GM19372 (cell line): Measurements from ENCODE around the gene OPTC.

Experiments
- ATAC-seq: cut with Tn5 transposase; IDR thresholded peaks from one replicate; pipeline ENCODE4 v1.9.1; 2021; ENCODE audit warnings: mild to moderate bottlenecking, low read depth, moderate library complexity; ENCODE audit not compliant: unreplicated experiment

The OPTC gene

GRCh38 chr1:203531063-203531462 lies 37.1 kb downstream of the OPTC start:
- ATAC-seq: no peak

- no peak for ATAC-seq
Observed at GRCh38 chr1:203534012-203534411, 40.1 kb downstream of the OPTC start.

- no peak for ATAC-seq
Observed at GRCh38 chr1:203534526-203534925, 40.6 kb downstream of the OPTC start.

GRCh38 chr1:203536575-203536974 lies 42.6 kb downstream of the OPTC start:
- ATAC-seq: no peak

- ATAC-seq: no peak
Observed at GRCh38 chr1:203536980-203537455, 43.1 kb downstream of the OPTC start.

- no peak for ATAC-seq
Observed at GRCh38 chr1:203537806-203538464, 44.0 kb downstream of the OPTC start.

GRCh38 chr1:203538726-203539125 lies 44.8 kb downstream of the OPTC start:
- no peak for ATAC-seq

GRCh38 chr1:203539831-203540546 lies 46.0 kb downstream of the OPTC start:
- no peak for ATAC-seq

GRCh38 chr1:203544485-203544884 lies 50.5 kb downstream of the OPTC start:
- no peak for ATAC-seq

- no peak for ATAC-seq
Observed at GRCh38 chr1:203544978-203545816, 51.2 kb downstream of the OPTC start.

- ATAC-seq: no peak
Observed at GRCh38 chr1:203546274-203546673, 52.3 kb downstream of the OPTC start.

- ATAC-seq: no peak
Observed at GRCh38 chr1:203547147-203547546, 53.2 kb downstream of the OPTC start.

GRCh38 chr1:203547771-203548421 lies 53.9 kb downstream of the OPTC start:
- no peak for ATAC-seq

GRCh38 chr1:203548892-203549291 lies 54.9 kb downstream of the OPTC start:
- ATAC-seq: no peak

- ATAC-seq: no peak
Observed at GRCh38 chr1:203549309-203549708, 55.4 kb downstream of the OPTC start.

- ATAC-seq: no peak
Observed at GRCh38 chr1:203550846-203551245, 56.9 kb downstream of the OPTC start.

- ATAC-seq: no peak
Observed at GRCh38 chr1:203551550-203551949, 57.6 kb downstream of the OPTC start.

GRCh38 chr1:203553496-203553895 lies 59.5 kb downstream of the OPTC start:
- ATAC-seq: no peak

GRCh38 chr1:203554071-203554470 lies 60.1 kb downstream of the OPTC start:
- ATAC-seq: no peak

- ATAC-seq: no peak
Observed at GRCh38 chr1:203555076-203555475, 61.1 kb downstream of the OPTC start.
